ENCODE measurements around the gene ZFP57. TPM values are rescaled to one million over a fixed set of nuclear protein-coding genes. Genes with fewer than 3 reads are reported as not detected.

The ZFP57 gene
- total and polyA plus RNA-seq, 2 experiments from 2014 or later: 0.59 to 0.84 TPM

- no peaks in the 10 kb centered on the region for H3K36me3 ChIP-seq (ENCODE audit: insufficient read depth)
- TF ChIP-seq, protein P1, sequence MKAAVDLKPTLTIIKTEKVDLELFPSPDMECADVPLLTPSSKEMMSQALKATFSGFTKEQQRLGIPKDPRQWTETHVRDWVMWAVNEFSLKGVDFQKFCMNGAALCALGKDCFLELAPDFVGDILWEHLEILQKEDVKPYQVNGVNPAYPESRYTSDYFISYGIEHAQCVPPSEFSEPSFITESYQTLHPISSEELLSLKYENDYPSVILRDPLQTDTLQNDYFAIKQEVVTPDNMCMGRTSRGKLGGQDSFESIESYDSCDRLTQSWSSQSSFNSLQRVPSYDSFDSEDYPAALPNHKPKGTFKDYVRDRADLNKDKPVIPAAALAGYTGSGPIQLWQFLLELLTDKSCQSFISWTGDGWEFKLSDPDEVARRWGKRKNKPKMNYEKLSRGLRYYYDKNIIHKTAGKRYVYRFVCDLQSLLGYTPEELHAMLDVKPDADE (IDR thresholded peaks at IDR 0.05): no peak
- TF ChIP-seq ZNF114 (CRISPR knock-in tag; IDR thresholded peaks at IDR 0.05) (no peak), CREB1 (CRISPR knock-in tag; IDR thresholded peaks at IDR 0.05; ENCODE audit: low read depth) (no peak), REST (IDR thresholded peaks at IDR 0.05; ENCODE audit: unreplicated experiment) (no peak), NANOG (IDR thresholded peaks at IDR 0.05; ENCODE audit: borderline replicate concordance) (no peak), ZNF331 (CRISPR knock-in tag; IDR thresholded peaks at IDR 0.05; ENCODE audit: low read depth) (no peak), STAT1 (IDR thresholded peaks at IDR 0.05; ENCODE audit: unreplicated experiment) (no peak), JUNB (IDR thresholded peaks at IDR 0.05; ENCODE audit: unreplicated experiment) (no peak), EZH2phosphoT487 (IDR thresholded peaks at IDR 0.05; ENCODE audit: unreplicated experiment) (no peak), POLR2AphosphoS5 (IDR thresholded peaks at IDR 0.05; ENCODE audit: low read depth) (no peak), EZH2 (IDR thresholded peaks at IDR 0.05; ENCODE audit: low read depth, unreplicated experiment) (no peak)
- TF ChIP-seq, protein P2, sequence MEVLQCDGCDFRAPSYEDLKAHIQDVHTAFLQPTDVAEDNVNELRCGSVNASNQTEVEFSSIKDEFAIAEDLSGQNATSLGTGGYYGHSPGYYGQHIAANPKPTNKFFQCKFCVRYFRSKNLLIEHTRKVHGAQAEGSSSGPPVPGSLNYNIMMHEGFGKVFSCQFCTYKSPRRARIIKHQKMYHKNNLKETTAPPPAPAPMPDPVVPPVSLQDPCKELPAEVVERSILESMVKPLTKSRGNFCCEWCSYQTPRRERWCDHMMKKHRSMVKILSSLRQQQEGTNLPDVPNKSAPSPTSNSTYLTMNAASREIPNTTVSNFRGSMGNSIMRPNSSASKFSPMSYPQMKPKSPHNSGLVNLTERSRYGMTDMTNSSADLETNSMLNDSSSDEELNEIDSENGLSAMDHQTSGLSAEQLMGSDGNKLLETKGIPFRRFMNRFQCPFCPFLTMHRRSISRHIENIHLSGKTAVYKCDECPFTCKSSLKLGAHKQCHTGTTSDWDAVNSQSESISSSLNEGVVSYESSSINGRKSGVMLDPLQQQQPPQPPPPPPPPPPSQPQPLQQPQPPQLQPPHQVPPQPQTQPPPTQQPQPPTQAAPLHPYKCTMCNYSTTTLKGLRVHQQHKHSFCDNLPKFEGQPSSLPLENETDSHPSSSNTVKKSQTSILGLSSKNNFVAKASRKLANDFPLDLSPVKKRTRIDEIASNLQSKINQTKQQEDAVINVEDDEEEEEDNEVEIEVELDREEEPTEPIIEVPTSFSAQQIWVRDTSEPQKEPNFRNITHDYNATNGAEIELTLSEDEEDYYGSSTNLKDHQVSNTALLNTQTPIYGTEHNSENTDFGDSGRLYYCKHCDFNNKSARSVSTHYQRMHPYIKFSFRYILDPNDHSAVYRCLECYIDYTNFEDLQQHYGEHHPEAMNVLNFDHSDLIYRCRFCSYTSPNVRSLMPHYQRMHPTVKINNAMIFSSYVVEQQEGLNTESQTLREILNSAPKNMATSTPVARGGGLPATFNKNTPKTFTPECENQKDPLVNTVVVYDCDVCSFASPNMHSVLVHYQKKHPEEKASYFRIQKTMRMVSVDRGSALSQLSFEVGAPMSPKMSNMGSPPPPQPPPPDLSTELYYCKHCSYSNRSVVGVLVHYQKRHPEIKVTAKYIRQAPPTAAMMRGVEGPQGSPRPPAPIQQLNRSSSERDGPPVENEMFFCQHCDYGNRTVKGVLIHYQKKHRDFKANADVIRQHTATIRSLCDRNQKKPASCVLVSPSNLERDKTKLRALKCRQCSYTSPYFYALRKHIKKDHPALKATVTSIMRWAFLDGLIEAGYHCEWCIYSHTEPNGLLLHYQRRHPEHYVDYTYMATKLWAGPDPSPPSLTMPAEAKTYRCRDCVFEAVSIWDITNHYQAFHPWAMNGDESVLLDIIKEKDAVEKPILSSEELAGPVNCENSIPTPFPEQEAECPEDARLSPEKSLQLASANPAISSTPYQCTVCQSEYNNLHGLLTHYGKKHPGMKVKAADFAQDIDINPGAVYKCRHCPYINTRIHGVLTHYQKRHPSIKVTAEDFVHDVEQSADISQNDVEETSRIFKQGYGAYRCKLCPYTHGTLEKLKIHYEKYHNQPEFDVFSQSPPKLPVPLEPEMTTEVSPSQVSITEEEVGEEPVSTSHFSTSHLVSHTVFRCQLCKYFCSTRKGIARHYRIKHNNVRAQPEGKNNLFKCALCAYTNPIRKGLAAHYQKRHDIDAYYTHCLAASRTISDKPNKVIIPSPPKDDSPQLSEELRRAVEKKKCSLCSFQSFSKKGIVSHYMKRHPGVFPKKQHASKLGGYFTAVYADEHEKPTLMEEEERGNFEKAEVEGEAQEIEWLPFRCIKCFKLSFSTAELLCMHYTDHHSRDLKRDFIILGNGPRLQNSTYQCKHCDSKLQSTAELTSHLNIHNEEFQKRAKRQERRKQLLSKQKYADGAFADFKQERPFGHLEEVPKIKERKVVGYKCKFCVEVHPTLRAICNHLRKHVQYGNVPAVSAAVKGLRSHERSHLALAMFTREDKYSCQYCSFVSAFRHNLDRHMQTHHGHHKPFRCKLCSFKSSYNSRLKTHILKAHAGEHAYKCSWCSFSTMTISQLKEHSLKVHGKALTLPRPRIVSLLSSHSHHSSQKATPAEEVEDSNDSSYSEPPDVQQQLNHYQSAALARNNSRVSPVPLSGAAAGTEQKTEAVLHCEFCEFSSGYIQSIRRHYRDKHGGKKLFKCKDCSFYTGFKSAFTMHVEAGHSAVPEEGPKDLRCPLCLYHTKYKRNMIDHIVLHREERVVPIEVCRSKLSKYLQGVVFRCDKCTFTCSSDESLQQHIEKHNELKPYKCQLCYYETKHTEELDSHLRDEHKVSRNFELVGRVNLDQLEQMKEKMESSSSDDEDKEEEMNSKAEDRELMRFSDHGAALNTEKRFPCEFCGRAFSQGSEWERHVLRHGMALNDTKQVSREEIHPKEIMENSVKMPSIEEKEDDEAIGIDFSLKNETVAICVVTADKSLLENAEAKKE (CRISPR knock-in tag; IDR thresholded peaks at IDR 0.05): no peak
- TF ChIP-seq, protein P3, sequence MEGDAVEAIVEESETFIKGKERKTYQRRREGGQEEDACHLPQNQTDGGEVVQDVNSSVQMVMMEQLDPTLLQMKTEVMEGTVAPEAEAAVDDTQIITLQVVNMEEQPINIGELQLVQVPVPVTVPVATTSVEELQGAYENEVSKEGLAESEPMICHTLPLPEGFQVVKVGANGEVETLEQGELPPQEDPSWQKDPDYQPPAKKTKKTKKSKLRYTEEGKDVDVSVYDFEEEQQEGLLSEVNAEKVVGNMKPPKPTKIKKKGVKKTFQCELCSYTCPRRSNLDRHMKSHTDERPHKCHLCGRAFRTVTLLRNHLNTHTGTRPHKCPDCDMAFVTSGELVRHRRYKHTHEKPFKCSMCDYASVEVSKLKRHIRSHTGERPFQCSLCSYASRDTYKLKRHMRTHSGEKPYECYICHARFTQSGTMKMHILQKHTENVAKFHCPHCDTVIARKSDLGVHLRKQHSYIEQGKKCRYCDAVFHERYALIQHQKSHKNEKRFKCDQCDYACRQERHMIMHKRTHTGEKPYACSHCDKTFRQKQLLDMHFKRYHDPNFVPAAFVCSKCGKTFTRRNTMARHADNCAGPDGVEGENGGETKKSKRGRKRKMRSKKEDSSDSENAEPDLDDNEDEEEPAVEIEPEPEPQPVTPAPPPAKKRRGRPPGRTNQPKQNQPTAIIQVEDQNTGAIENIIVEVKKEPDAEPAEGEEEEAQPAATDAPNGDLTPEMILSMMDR (conservative IDR thresholded peaks at IDR 0.05; ENCODE audit: low read depth in 2 of 2): no peak
- H3K27ac ChIP-seq (ENCODE audit: low read depth): no peak overlapping the region
- no peaks in the 10 kb centered on the region for H3K27me3 ChIP-seq (ENCODE audit: insufficient read depth)
- H3K4me2 ChIP-seq: no peak overlapping the region
- H3K9me3 Mint-ChIP-seq: no peaks in the 10 kb centered on the region
- no peak overlapping the region for H3K4me3 Mint-ChIP-seq
- H3K4me3 ChIP-seq: no peak overlapping the region
- H3K27me3 Mint-ChIP-seq (ENCODE audit: insufficient read depth, low read depth, poor library complexity): peaks cover 8% of the 10 kb centered on the region
- no peak overlapping the region for H2AFZ ChIP-seq
- no peaks in the 10 kb centered on the region for H4K20me1 ChIP-seq (replicated peaks; ENCODE audit: insufficient read depth)
- H3K79me2 ChIP-seq (replicated peaks; ENCODE audit: insufficient read depth): no peaks in the 10 kb centered on the region
- H3K9me2 ChIP-seq (ENCODE audit: insufficient read depth): 0 out of 2 replicates have a peak, but pooled peaks cover 4% of the 10 kb centered on the region
- peaks cover 7% of the 10 kb centered on the region; the same call in 1 of the 2 replicates for H3K4me1 ChIP-seq (ENCODE audit: insufficient read depth)
- no peak overlapping the region for H3K27ac Mint-ChIP-seq
- no peaks in the 10 kb centered on the region for H3K36me3 Mint-ChIP-seq (ENCODE audit: low read depth)
- DNase-seq (ENCODE audit: low spot score): no peak
- H3F3A ChIP-seq (replicated peaks; ENCODE audit: low read depth): no peaks in the 10 kb centered on the region
- no peak for ATAC-seq
- peaks cover 10% of the 10 kb centered on the region for H3K4me1 Mint-ChIP-seq
Observed at GRCh38 chr6:29709188-29709587, 28.2 kb upstream of the ZFP57 start.

All from GM23338 (cell line).